Activated B cell treated with CpG ODN at 0.5 μM for 24 hours (primary cell): ENCODE results near the gene C12orf75. TPM values are rescaled to one million over a fixed set of nuclear protein-coding genes. Genes with fewer than 3 reads are reported as not detected.
A peak's percentile ranks its signal among the peaks of the same experiment; 100 is the strongest.

ENCODE experiments used
- ATAC-seq: fragments of 200-7000 bp; cut with Tn5 transposase; one replicate; pipeline ENCODE4 v1.10.0; 2021; ENCODE audit warnings: low read depth, mild to moderate bottlenecking, moderate library complexity
- CTCF ChIA-PET: fragments of 350-600 bp; sonication (Branson Sonifier 250); formaldehyde crosslinking; loops from one replicate; lab custom pipeline; 2021; ENCODE audit warnings: antibody characterized with exemption; lab: Charles Lee
- POLR2A ChIA-PET: fragments of 350-600 bp; sonication (Branson Sonifier 250); formaldehyde crosslinking; loops from one replicate; lab custom pipeline; 2021; ENCODE audit warnings: antibody characterized with exemption; lab: Charles Lee
- DNase-seq: peaks from one replicate; pipeline ENCODE4 v3.0.0; 2022
- H3K27ac Mint-ChIP-seq: one replicate; pipeline ENCODE4 v1.8.0; 2020; ENCODE audit warnings: mixed read lengths
- H3K27me3 Mint-ChIP-seq: one replicate; pipeline ENCODE4 v1.8.0; 2021; ENCODE audit warnings: mixed read lengths
- H3K36me3 Mint-ChIP-seq: one replicate; pipeline ENCODE4 v1.8.0; 2021; ENCODE audit warnings: low read depth, mixed read lengths
- H3K4me1 Mint-ChIP-seq: one replicate; pipeline ENCODE4 v1.8.0; 2021; ENCODE audit warnings: mixed read lengths
- H3K4me3 Mint-ChIP-seq: one replicate; pipeline ENCODE4 v1.8.0; 2020; ENCODE audit warnings: mild to moderate bottlenecking, mixed read lengths
- H3K9me3 Mint-ChIP-seq: one replicate; pipeline ENCODE4 v1.8.0; 2020; ENCODE audit warnings: mixed read lengths
- intact Hi-C: fragments of 100-400 bp; cut with micrococcal nuclease; formaldehyde crosslinking; loops from one replicate; pipeline ENCODE4 v1.15.1; 2024
- total RNA-seq: library from RNA; stranded (reverse); gene quantifications from 2 replicates; pipeline ENCODE4 v1.2.3, GENCODE V29; 2022
- TF ChIP-seq, protein P1 (sequence below): fragments of 200-600 bp; IDR thresholded peaks from one replicate; pipeline ENCODE4 v1.8.0; 2022; ENCODE audit warnings: antibody characterized with exemption, mild to moderate bottlenecking

C12orf75 gene
- total RNA-seq, result 37.1 and 40.8 TPM in 2 replicates

DNA sequence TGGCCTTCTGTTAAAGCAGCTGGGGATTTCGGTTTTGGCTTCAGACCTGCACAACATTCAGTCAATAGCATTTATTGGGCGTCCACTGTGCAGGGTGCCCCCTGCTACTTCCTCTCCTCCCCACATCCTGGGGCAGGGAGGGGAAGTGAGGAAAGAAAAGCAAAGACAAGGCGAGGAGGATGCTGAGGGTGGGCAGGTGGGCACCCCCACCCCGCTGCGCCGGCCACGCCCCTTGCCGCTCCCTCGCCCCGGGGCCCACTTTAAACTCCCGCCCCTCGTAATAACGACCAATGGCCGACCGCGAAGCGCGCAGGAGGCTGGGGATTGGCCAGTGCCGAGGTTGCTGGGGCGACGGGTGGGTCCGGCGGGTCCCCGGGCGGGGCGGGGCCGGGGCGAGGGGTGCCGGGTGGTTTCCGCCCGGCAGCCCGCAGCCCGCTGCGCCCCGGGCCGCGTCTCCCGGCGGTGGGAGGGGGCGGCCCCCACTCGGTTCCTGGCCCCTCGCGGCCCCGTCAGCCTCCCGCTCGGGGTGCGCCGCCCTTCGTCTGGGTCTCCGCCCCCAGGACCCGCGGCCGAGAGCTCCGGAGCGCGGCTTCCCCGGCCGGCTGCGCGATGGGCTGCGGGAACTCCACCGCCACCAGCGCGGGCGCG lies at the start of gene C12orf75:
Gene C12orf75, plus strand, starts transcription at position 409 of the 648 bp plus-strand sequence. Its CDS starts 201 bp downstream, at position 610.
- TF ChIP-seq, protein P1, sequence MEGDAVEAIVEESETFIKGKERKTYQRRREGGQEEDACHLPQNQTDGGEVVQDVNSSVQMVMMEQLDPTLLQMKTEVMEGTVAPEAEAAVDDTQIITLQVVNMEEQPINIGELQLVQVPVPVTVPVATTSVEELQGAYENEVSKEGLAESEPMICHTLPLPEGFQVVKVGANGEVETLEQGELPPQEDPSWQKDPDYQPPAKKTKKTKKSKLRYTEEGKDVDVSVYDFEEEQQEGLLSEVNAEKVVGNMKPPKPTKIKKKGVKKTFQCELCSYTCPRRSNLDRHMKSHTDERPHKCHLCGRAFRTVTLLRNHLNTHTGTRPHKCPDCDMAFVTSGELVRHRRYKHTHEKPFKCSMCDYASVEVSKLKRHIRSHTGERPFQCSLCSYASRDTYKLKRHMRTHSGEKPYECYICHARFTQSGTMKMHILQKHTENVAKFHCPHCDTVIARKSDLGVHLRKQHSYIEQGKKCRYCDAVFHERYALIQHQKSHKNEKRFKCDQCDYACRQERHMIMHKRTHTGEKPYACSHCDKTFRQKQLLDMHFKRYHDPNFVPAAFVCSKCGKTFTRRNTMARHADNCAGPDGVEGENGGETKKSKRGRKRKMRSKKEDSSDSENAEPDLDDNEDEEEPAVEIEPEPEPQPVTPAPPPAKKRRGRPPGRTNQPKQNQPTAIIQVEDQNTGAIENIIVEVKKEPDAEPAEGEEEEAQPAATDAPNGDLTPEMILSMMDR, result no peak
- no peaks in the 10 kb centered on the region for H3K27me3 Mint-ChIP-seq
- no peaks in the 10 kb centered on the region for H3K9me3 Mint-ChIP-seq
- ChIA-PET CTCF (interaction anchor here (1.2 kb wide), 1 partner anchor 39 kb away, joined by 3 read pairs; no protein-coding TSS in a partner anchor), POLR2A (interaction anchor here (0.7 to 2.1 kb wide), 3 partner anchors 28 to 222 kb away, joined by 3 to 7 read pairs (median 6); partner anchors contain the start of gene APPL2)
- H3K27ac Mint-ChIP-seq, result peak within 1 kb of the TSS; percentile 76
- ATAC-seq, result peak; percentile 94
- peak within 1 kb of the TSS; percentile 86 for H3K4me3 Mint-ChIP-seq
- H3K36me3 Mint-ChIP-seq, result no peaks in the 10 kb centered on the region
- peaks cover 47% of the 10 kb centered on the region for H3K4me1 Mint-ChIP-seq
- intact Hi-C loops, result loop anchor here (1.0 to 10.0 kb wide), 4 partner anchors 22 to 1046 kb away; partner anchors contain the start of gene APPL2
- peak; percentile 82 for DNase-seq

- no peaks in the 10 kb centered on the region for H3K4me1 Mint-ChIP-seq
- ChIA-PET POLR2A (no interaction called here), CTCF (no interaction called here)
- peaks cover 3% of the 10 kb centered on the region for H3K27me3 Mint-ChIP-seq
- TF ChIP-seq, protein P1, result no peak
- H3K9me3 Mint-ChIP-seq, result no peaks in the 10 kb centered on the region
- no peak for DNase-seq
- H3K4me3 Mint-ChIP-seq, result no peak overlapping the region
- intact Hi-C loops, result no loop called here
- no peak overlapping the region for H3K27ac Mint-ChIP-seq
- ATAC-seq, result no peak
- H3K36me3 Mint-ChIP-seq, result no peaks in the 10 kb centered on the region
These were observed 49.4 kb upstream of the C12orf75 start for GRCh38 chr12:105280966-105281693.

DNA sequence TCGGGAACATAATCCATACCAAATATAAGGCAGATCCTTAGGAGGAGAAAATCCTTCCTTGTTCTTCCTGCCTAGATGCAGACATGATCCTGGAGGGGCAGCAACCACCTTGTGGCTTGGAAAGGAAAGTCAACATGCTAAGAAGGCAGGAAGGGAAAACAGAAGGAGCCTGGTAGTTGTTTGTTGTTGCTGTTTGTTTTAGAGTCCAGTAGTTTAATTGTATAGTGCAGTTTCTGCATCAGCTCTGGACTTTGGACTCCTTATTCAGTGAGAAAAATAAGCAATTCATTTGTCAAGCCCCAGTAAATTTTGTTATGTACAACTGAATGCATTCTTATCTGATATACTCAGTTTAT lies 48.8 kb upstream of the C12orf75 start:
- Mint-ChIP-seq H3K27me3 (peaks cover 3% of the 10 kb centered on the region), H3K36me3 (no peaks in the 10 kb centered on the region), H3K4me3 (no peak overlapping the region), H3K9me3 (no peaks in the 10 kb centered on the region), H3K27ac (no peak overlapping the region), H3K4me1 (no peaks in the 10 kb centered on the region)
- no peak for DNase-seq
- POLR2A ChIA-PET, result no interaction called here
- CTCF ChIA-PET, result no interaction called here
- TF ChIP-seq, protein P1, result no peak
- intact Hi-C loops, result no loop called here
- no peak for ATAC-seq

GRCh38 chr12:105285378-105285777 lies 45.1 kb upstream of the C12orf75 start:
- Mint-ChIP-seq H3K36me3 (no peaks in the 10 kb centered on the region), H3K9me3 (no peaks in the 10 kb centered on the region), H3K4me1 (no peaks in the 10 kb centered on the region), H3K27me3 (peaks cover 3% of the 10 kb centered on the region), H3K4me3 (no peak overlapping the region), H3K27ac (no peak overlapping the region)
- DNase-seq (no peak), ATAC-seq (no peak)
- intact Hi-C loops, result no loop called here
- ChIA-PET POLR2A (no interaction called here), CTCF (no interaction called here)
- TF ChIP-seq, protein P1, result no peak

GRCh38 chr12:105287408-105287807 lies 43.1 kb upstream of the C12orf75 start:
- CTCF ChIA-PET, result interaction anchor here (1.5 kb wide), 1 partner anchor 96 kb away, joined by 5 read pairs; no protein-coding TSS in a partner anchor
- intact Hi-C loops, result no loop called here
- Mint-ChIP-seq H3K27me3 (peaks cover 6% of the 10 kb centered on the region), H3K9me3 (no peaks in the 10 kb centered on the region), H3K4me1 (no peaks in the 10 kb centered on the region), H3K36me3 (no peaks in the 10 kb centered on the region), H3K27ac (no peak overlapping the region), H3K4me3 (no peak overlapping the region)
- TF ChIP-seq, protein P1, result no peak
- DNase-seq (no peak), ATAC-seq (no peak)
- POLR2A ChIA-PET, result no interaction called here
